ENCODE measurements around the gene OR10J1. TPM values are rescaled to one million over a fixed set of nuclear protein-coding genes. Genes with fewer than 3 reads are reported as not detected.

The OR10J1 gene
- total and polyA plus RNA-seq, 2 experiments from 2014 or later: not detected

GRCh38 chr1:159473335-159473734 lies 33.8 kb downstream of the OR10J1 start:
- ATAC-seq (no peak), DNase-seq (ENCODE audit: low spot score) (no peak)
- no peaks in the 10 kb centered on the region for H3K79me2 ChIP-seq (replicated peaks; ENCODE audit: insufficient read depth)
- H3K9me2 ChIP-seq (ENCODE audit: insufficient read depth): no peaks in the 10 kb centered on the region; the same call in none of the 2 replicates
- H3K27me3 ChIP-seq (ENCODE audit: insufficient read depth): no peaks in the 10 kb centered on the region
- H3K4me1 Mint-ChIP-seq: peaks cover 14% of the 10 kb centered on the region
- H3K36me3 ChIP-seq (ENCODE audit: insufficient read depth): no peaks in the 10 kb centered on the region
- no peaks in the 10 kb centered on the region for H3K27me3 Mint-ChIP-seq (ENCODE audit: insufficient read depth, low read depth, poor library complexity)
- no peak overlapping the region for H3K4me3 ChIP-seq
- no peak overlapping the region for H3K27ac ChIP-seq (ENCODE audit: low read depth)
- peaks cover 8% of the 10 kb centered on the region; the same call in 1 of the 2 replicates for H3K4me1 ChIP-seq (ENCODE audit: insufficient read depth)
- no peaks in the 10 kb centered on the region for H3K36me3 Mint-ChIP-seq (ENCODE audit: low read depth)
- TF ChIP-seq JUNB (IDR thresholded peaks at IDR 0.05; ENCODE audit: unreplicated experiment) (no peak), EZH2 (IDR thresholded peaks at IDR 0.05; ENCODE audit: low read depth, unreplicated experiment) (no peak), NANOG (IDR thresholded peaks at IDR 0.05; ENCODE audit: borderline replicate concordance) (no peak)
- H3K9me3 Mint-ChIP-seq: no peaks in the 10 kb centered on the region
- H3F3A ChIP-seq (replicated peaks; ENCODE audit: low read depth): no peaks in the 10 kb centered on the region
- no peaks in the 10 kb centered on the region for H4K20me1 ChIP-seq (replicated peaks; ENCODE audit: insufficient read depth)
- peak overlapping the region; percentile 12; the same call in 1 of the 2 replicates for H2AFZ ChIP-seq
- no peak overlapping the region for H3K4me2 ChIP-seq
- H3K4me3 Mint-ChIP-seq: no peak overlapping the region
- no peak overlapping the region for H3K27ac Mint-ChIP-seq

GRCh38 chr1:159474926-159475325 lies 35.4 kb downstream of the OR10J1 start:
- no peak overlapping the region for H3K4me2 ChIP-seq
- TF ChIP-seq REST (IDR thresholded peaks at IDR 0.05; ENCODE audit: unreplicated experiment) (no peak), EZH2phosphoT487 (IDR thresholded peaks at IDR 0.05; ENCODE audit: unreplicated experiment) (no peak), STAT1 (IDR thresholded peaks at IDR 0.05; ENCODE audit: unreplicated experiment) (no peak), JUNB (IDR thresholded peaks at IDR 0.05; ENCODE audit: unreplicated experiment) (no peak), CTCF (conservative IDR thresholded peaks at IDR 0.05; ENCODE audit: low read depth in 2 of 2) (no peak), ZNF114 (CRISPR knock-in tag; IDR thresholded peaks at IDR 0.05) (no peak), ZNF331 (CRISPR knock-in tag; IDR thresholded peaks at IDR 0.05; ENCODE audit: low read depth) (no peak), EZH2 (IDR thresholded peaks at IDR 0.05; ENCODE audit: low read depth, unreplicated experiment) (no peak), ETS1 (IDR thresholded peaks at IDR 0.05) (no peak)

More at GRCh38 chr1:159474926-159475325, 35.4 kb downstream of the OR10J1 start:
- Mint-ChIP-seq H3K27me3 (ENCODE audit: insufficient read depth, low read depth, poor library complexity) (no peaks in the 10 kb centered on the region), H3K4me1 (peaks cover 13% of the 10 kb centered on the region), H3K9me3 (no peaks in the 10 kb centered on the region), H3K36me3 (ENCODE audit: low read depth) (no peaks in the 10 kb centered on the region), H3K4me3 (no peak overlapping the region), H3K27ac (no peak overlapping the region)
- Histone ChIP-seq H2AFZ (no peak overlapping the region), H3K27ac (ENCODE audit: low read depth) (no peak overlapping the region), H4K20me1 (replicated peaks; ENCODE audit: insufficient read depth) (no peaks in the 10 kb centered on the region), H3K9me2 (ENCODE audit: insufficient read depth) (no peaks in the 10 kb centered on the region; the same call in none of the 2 replicates), H3K79me2 (replicated peaks; ENCODE audit: insufficient read depth) (no peaks in the 10 kb centered on the region), H3K36me3 (ENCODE audit: insufficient read depth) (no peaks in the 10 kb centered on the region), H3K4me1 (ENCODE audit: insufficient read depth) (peaks cover 8% of the 10 kb centered on the region; the same call in 1 of the 2 replicates), H3K4me3 (no peak overlapping the region), H3F3A (replicated peaks; ENCODE audit: low read depth) (no peaks in the 10 kb centered on the region), H3K27me3 (ENCODE audit: insufficient read depth) (no peaks in the 10 kb centered on the region)
- ATAC-seq (no peak), DNase-seq (ENCODE audit: low spot score) (no peak)
